OCI-LY7 (cell line): ENCODE data around the gene ACSS2.

Experiments
- CTCF ChIP-seq: fragments of 200-600 bp; sonication (generic); conservative IDR thresholded peaks from 2 replicates; pipeline ENCODE4 v1.5.1; 2014; ENCODE audit warnings: mild to moderate bottlenecking, antibody characterized with exemption, low read length, moderate library complexity, mixed read lengths
- EZH2phosphoT487 ChIP-seq: fragments of 200-600 bp; sonication (generic); IDR thresholded peaks from 2 replicates; pipeline ENCODE4 v1.6.1; 2018; ENCODE audit warnings: low read depth, borderline replicate concordance, mild to moderate bottlenecking, mixed run types, antibody characterized with exemption, low read length, moderate library complexity, mixed read lengths

DNA sequence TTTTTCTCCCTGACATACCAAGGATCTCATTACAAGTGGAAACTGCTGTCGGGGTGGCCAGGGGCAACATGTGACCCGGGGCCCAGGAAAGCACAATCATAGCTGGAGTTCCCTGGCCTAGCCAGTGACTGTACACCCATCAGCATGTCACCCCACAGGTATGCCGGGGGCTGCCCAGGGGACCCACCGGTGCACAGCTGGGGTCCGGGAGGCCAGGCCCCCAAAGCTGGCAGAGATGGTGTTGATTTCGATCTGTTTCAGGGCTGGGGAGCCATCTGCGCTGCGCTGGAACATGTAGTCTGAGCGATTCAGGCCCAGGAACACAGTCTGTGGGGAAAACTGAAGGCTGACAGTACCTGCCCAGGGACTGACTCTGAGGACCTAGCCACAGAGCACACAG is 65.9 kb downstream of the ACSS2 start:
- TF ChIP-seq CTCF (no peak), EZH2phosphoT487 (no peak)
